Gastroesophageal sphincter (tissue), 4 donors: Measurements from ENCODE around the gene SRSF9. TPM values are rescaled to one million over a fixed set of nuclear protein-coding genes. Genes with fewer than 3 reads are reported as not detected.
"Not testable (repeated sequence)": the region's sequence is repeated elsewhere in the genome, so short reads cannot be mapped to it uniquely, and the experiment has no call there.

Source experiments
- ATAC-seq: fragments of 150-250 bp; one replicate; pipeline ENCODE4 v1.9.1; 2016; ENCODE audit warnings: mild to moderate bottlenecking, moderate library complexity
- H3K27ac ChIP-seq, 4 donors: fragments of 200-600 bp; sonication (generic) in 3 of 4; 1 replicate in 3 of 4; 2 replicates in 1 of 4; pipeline ENCODE4 v1.5.1; 2016 to 2019
- H3K27me3 ChIP-seq: fragments of 200-600 bp; sonication (generic); one replicate; pipeline ENCODE4 v1.5.1; 2019
- H3K36me3 ChIP-seq, 2 donors: fragments of 200-600 bp; sonication (generic); one replicate each; pipeline ENCODE4 v1.5.1; 2019; ENCODE audit warnings: control low read depth in 1 of 2
- H3K4me1 ChIP-seq, 3 donors: fragments of 200-600 bp; sonication (generic); 1 replicate in 2 of 3; 2 replicates in 1 of 3; pipeline ENCODE4 v1.5.1; 2016 to 2019; ENCODE audit warnings: control low read depth in 2 of 3
- H3K4me3 ChIP-seq, 2 donors: fragments of 200-600 bp; sonication (generic); one replicate each; pipeline ENCODE4 v1.5.1; 2019; ENCODE audit warnings: mild to moderate bottlenecking in 1 of 2, moderate library complexity in 1 of 2
- H3K9me3 ChIP-seq, 3 donors: fragments of 200-600 bp; sonication (generic); one replicate each; pipeline ENCODE4 v1.5.1; 2017 to 2019; ENCODE audit warnings: control low read depth in 2 of 3
- EP300 ChIP-seq: sonication (generic); formaldehyde crosslinking; IDR thresholded peaks from one replicate; pipeline ENCODE4 v1.6.1; 2017; ENCODE audit warnings: antibody characterized with exemption, mild to moderate bottlenecking
- POLR2A ChIP-seq, 2 donors: fragments of 450-650 bp; IDR thresholded peaks; one replicate each; pipeline ENCODE4 v1.6.1; 2017; ENCODE audit warnings: antibody characterized with exemption in 2 of 2, mild to moderate bottlenecking in 2 of 2, moderate library complexity in 1 of 2
- POLR2AphosphoS5 ChIP-seq: sonication (generic); formaldehyde crosslinking; IDR thresholded peaks from one replicate; pipeline ENCODE4 v1.6.1; 2017; ENCODE audit warnings: antibody characterized with exemption
- WGBS, 2 donors: methylation state at CpG; one replicate each; pipeline ENCODE4 v1.1.5; 2018; ENCODE audit warnings: low coverage in 1 of 2; 5-methylcytosine and 5-hydroxymethylcytosine counted together
- total RNA-seq, 4 donors: library from RNA; depleted of rRNA; stranded (reverse); fragments of >200 nt; gene quantifications; one replicate each; pipeline ENCODE4 v1.1.0, GENCODE V29; 2016
- TF ChIP-seq, protein P1 (sequence below), 4 experiments: fragments of 200-600 bp in 2 of 4; fragments of 450-650 bp in 2 of 4; sonication (generic) in 1 of 4; IDR thresholded peaks; one replicate each; pipeline ENCODE4 v1.5.1; 2017 to 2019; ENCODE audit warnings: antibody characterized with exemption in 4 of 4, mild to moderate bottlenecking in 2 of 4, moderate library complexity in 2 of 4

Gene SRSF9
- total RNA-seq, 4 donors from 2014 or later, result 46.2 to 63.2 (median 49.3) TPM

DNA sequence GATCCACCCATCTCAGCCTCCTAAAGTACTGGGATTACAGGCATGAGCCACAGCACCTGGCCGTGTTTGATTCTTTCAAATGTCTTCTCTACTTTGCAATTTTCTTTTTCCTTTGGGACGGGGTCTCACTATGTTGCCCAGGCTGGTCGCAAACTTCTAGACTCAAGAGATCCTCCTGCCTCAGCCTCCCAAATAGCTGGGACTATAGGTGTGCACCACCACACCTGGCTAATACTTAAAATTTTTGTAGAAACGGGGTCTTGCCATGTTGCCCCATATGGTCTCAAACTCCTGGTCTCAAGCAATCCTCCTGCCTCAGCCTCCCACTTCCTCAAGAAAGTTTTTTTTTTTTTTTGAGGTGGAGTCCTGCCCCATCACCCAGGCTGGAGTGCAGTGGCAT, 21.6 kb downstream of the SRSF9 start:
- H3K9me3 ChIP-seq, result no peaks in the 10 kb centered on the region
- H3K4me3 ChIP-seq, result no peak overlapping the region
- H3K27ac ChIP-seq, result no peak overlapping the region
- TF ChIP-seq EP300 (no peak), POLR2A (IDR thresholded peaks at IDR 0.05) (no peak), POLR2AphosphoS5 (no peak)
- TF ChIP-seq, protein P1, sequence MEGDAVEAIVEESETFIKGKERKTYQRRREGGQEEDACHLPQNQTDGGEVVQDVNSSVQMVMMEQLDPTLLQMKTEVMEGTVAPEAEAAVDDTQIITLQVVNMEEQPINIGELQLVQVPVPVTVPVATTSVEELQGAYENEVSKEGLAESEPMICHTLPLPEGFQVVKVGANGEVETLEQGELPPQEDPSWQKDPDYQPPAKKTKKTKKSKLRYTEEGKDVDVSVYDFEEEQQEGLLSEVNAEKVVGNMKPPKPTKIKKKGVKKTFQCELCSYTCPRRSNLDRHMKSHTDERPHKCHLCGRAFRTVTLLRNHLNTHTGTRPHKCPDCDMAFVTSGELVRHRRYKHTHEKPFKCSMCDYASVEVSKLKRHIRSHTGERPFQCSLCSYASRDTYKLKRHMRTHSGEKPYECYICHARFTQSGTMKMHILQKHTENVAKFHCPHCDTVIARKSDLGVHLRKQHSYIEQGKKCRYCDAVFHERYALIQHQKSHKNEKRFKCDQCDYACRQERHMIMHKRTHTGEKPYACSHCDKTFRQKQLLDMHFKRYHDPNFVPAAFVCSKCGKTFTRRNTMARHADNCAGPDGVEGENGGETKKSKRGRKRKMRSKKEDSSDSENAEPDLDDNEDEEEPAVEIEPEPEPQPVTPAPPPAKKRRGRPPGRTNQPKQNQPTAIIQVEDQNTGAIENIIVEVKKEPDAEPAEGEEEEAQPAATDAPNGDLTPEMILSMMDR (IDR thresholded peaks at IDR 0.05), result no peak
- no peak for ATAC-seq
- no peaks in the 10 kb centered on the region for H3K27me3 ChIP-seq
- peaks cover 0 to 43% of the 10 kb centered on the region in 2 donors for H3K36me3 ChIP-seq
- peaks cover 3 to 50% (median 14%) of the 10 kb centered on the region in 3 donors for H3K4me1 ChIP-seq
- 89 to 92% methylated on average over 3 of the region's 4 CpGs for WGBS, 2 donors

DNA sequence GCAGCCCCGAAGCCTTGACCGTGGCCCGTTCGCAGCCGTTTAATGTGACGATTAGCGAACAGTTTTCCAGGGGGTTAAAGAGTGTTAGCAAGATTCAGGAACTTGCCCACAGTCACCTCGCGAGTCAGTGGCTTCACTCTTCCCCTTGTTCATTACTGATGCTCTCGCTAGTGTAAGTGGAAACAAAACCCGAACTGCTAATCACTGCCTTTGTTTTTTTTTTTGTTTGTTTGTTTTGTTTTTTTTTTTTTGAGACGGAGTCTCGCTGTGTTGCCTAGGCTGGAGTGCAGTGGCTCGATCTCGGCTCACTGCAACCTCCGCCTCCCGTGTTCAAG, 22.7 kb downstream of the SRSF9 start:
- Histone ChIP-seq H3K36me3 (peaks cover 0 to 43% of the 10 kb centered on the region in 2 donors), H3K27ac (peak overlapping the region; percentile 78 to 94 (median 90)), H3K4me1 (peaks cover 3 to 50% (median 14%) of the 10 kb centered on the region in 3 donors), H3K4me3 (peak overlapping the region; percentile 88 to 96)
- not testable (repeated sequence) for ATAC-seq, H3K9me3 ChIP-seq, H3K27me3 ChIP-seq
- 0% methylated on average over 9 to 11 of the region's 17 CpGs for WGBS, 2 donors

GRCh38 chr12:120445911-120446843, 23.4 kb downstream of the SRSF9 start, which contains the start of the genes GATC and TRIAP1:
TSS of gene GATC (plus strand) at chr12:120446444. CDS start at chr12:120446481, 37 bp downstream.
TSS of gene TRIAP1 (minus strand) at chr12:120446384. CDS start at chr12:120446372, 12 bp downstream.
- TF ChIP-seq EP300 (no peak), POLR2A (IDR thresholded peaks at IDR 0.05) (peak; percentile 73 to 76), POLR2AphosphoS5 (peak; percentile 98)
- TF ChIP-seq, protein P1 (IDR thresholded peaks at IDR 0.05), result peak in 2 of 4 experiments; percentile 16 to 22
- 0% methylated on average over 2 of the region's 73 CpGs; no CpG with 5 or more reads in 1 of the 2 donors for WGBS, 2 donors

GRCh38 chr12:120444676-120445075, 24.9 kb downstream of the SRSF9 start:
- no peak for ATAC-seq
- Histone ChIP-seq H3K4me3 (no peak overlapping the region), H3K36me3 (peaks cover 0 to 53% of the 10 kb centered on the region in 2 donors), H3K9me3 (no peaks in the 10 kb centered on the region), H3K27me3 (no peaks in the 10 kb centered on the region), H3K27ac (no peak overlapping the region), H3K4me1 (peaks cover 3 to 55% (median 14%) of the 10 kb centered on the region in 3 donors)
- TF ChIP-seq, protein P1 (IDR thresholded peaks at IDR 0.05), result no peak
- TF ChIP-seq POLR2A (IDR thresholded peaks at IDR 0.05) (no peak), POLR2AphosphoS5 (no peak), EP300 (no peak)
- 83 to 88% methylated on average over 1 to 2 of the region's 2 CpGs for WGBS, 2 donors

More at GRCh38 chr12:120445911-120446843, 23.4 kb downstream of the SRSF9 start, which contains the start of the genes GATC and TRIAP1:
- ATAC-seq, result peak; percentile 97
- H3K4me1 ChIP-seq, result peaks cover 3 to 50% (median 14%) of the 10 kb centered on the region in 3 donors
- H3K36me3 ChIP-seq, result peaks cover 0 to 43% of the 10 kb centered on the region in 2 donors
- no peaks in the 10 kb centered on the region for H3K9me3 ChIP-seq
- peak within 1 kb of the TSS; percentile 78 to 94 (median 90) for H3K27ac ChIP-seq
- H3K27me3 ChIP-seq, result no peaks in the 10 kb centered on the region
- H3K4me3 ChIP-seq, result peak within 1 kb of the TSS; percentile 88 to 96

GRCh38 chr12:120439646-120440247, 29.8 kb downstream of the SRSF9 start:
- H3K27ac ChIP-seq, result peak overlapping the region in 1 of 4 donors; percentile 45
- no peaks in the 10 kb centered on the region for H3K9me3 ChIP-seq
- peaks cover 0 to 32% (median 8%) of the 10 kb centered on the region in 3 donors for H3K4me1 ChIP-seq
- H3K36me3 ChIP-seq, result peaks cover 0 to 51% of the 10 kb centered on the region in 2 donors
- no peak for TF ChIP-seq POLR2AphosphoS5
- TF ChIP-seq, protein P1 (IDR thresholded peaks at IDR 0.05), result peak in 3 of 4 experiments; percentile 7 to 74 (median 28)
- peak overlapping the region in 1 of 2 donors; percentile 81 for H3K4me3 ChIP-seq
- peak; percentile 22 for ATAC-seq
- 50 to 55% methylated on average over 1 of the region's 6 CpGs for WGBS, 2 donors
- H3K27me3 ChIP-seq, result no peaks in the 10 kb centered on the region
